Mucosa of stomach (tissue), 1 donor: ENCODE data around the gene UGT1A3.

ENCODE experiments used
- H3K27me3 ChIP-seq: one replicate; pipeline ENCODE4 v1.7.0; 2013; ENCODE audit warnings: mild to moderate bottlenecking, low read length; ENCODE audit not compliant: control insufficient read depth, insufficient read depth
- H3K36me3 ChIP-seq: one replicate; pipeline ENCODE4 v1.7.0; 2013; ENCODE audit warnings: low read length; ENCODE audit not compliant: control insufficient read depth, insufficient read depth
- H3K4me1 ChIP-seq: one replicate; pipeline ENCODE4 v1.7.0; 2013; ENCODE audit warnings: mild to moderate bottlenecking, low read length; ENCODE audit not compliant: control insufficient read depth, insufficient read depth
- H3K4me3 ChIP-seq: one replicate; pipeline ENCODE4 v1.7.0; 2013; ENCODE audit warnings: low read length
- H3K9ac ChIP-seq: one replicate; pipeline ENCODE4 v1.7.0; 2013; ENCODE audit warnings: mild to moderate bottlenecking, low read length, moderate library complexity
- H3K9me3 ChIP-seq: one replicate; pipeline ENCODE4 v1.7.0; 2013; ENCODE audit warnings: mild to moderate bottlenecking, low read length, moderate library complexity; ENCODE audit not compliant: control insufficient read depth
- donor health status: Pancreatic carcinoma.

The UGT1A3 gene

DNA sequence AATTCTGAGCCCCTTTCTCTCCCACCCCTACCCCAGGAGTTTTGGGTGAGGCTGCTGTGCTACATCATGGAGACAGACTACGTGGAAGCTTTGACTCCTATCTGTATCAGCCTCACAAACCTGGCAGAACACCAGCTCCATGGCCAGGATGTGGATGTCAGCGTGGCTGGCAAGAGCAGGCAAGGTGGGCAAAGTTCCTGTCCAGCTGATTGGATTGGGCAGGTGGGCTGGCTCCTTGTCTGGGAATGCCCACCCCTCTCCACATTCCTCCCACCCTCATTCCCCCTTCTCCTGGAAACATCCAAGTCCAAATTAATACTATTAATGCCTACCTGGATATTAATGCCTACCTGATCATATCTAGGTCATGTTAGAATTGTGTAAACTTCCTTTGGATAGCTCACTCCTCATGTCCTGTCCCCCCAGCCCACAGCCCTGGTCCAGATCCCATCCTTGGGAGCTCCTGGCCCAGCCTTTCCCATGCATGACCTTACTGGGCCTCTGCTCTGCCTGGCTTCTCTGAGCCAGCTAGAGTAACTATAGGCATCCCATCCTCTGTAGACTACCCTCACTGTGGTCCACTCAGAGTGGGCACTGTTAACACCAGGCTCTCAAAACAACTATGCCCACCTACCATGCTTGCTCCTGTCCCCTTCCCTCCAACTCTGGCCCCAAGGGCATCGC lies 73.4 kb downstream of the UGT1A3 start:
- no peak overlapping the region for H3K4me3 ChIP-seq
- H3K36me3 ChIP-seq = no peaks in the 10 kb centered on the region
- H3K9me3 ChIP-seq = no peaks in the 10 kb centered on the region
- no peak overlapping the region for H3K9ac ChIP-seq
- no peaks in the 10 kb centered on the region for H3K4me1 ChIP-seq
- no peaks in the 10 kb centered on the region for H3K27me3 ChIP-seq

- H3K4me1 ChIP-seq = no peaks in the 10 kb centered on the region
- H3K9me3 ChIP-seq = no peaks in the 10 kb centered on the region
- H3K4me3 ChIP-seq = no peak overlapping the region
- H3K36me3 ChIP-seq = no peaks in the 10 kb centered on the region
- H3K27me3 ChIP-seq = no peaks in the 10 kb centered on the region
- no peak overlapping the region for H3K9ac ChIP-seq
Observed at GRCh38 chr2:233803292-233803911, 74.6 kb downstream of the UGT1A3 start.

- no peak overlapping the region for H3K9ac ChIP-seq
- no peaks in the 10 kb centered on the region for H3K4me1 ChIP-seq
- H3K4me3 ChIP-seq = no peak overlapping the region
- no peaks in the 10 kb centered on the region for H3K27me3 ChIP-seq
- H3K9me3 ChIP-seq = no peaks in the 10 kb centered on the region
- no peaks in the 10 kb centered on the region for H3K36me3 ChIP-seq
Observed at GRCh38 chr2:233803994-233804393, 75.2 kb downstream of the UGT1A3 start.

DNA sequence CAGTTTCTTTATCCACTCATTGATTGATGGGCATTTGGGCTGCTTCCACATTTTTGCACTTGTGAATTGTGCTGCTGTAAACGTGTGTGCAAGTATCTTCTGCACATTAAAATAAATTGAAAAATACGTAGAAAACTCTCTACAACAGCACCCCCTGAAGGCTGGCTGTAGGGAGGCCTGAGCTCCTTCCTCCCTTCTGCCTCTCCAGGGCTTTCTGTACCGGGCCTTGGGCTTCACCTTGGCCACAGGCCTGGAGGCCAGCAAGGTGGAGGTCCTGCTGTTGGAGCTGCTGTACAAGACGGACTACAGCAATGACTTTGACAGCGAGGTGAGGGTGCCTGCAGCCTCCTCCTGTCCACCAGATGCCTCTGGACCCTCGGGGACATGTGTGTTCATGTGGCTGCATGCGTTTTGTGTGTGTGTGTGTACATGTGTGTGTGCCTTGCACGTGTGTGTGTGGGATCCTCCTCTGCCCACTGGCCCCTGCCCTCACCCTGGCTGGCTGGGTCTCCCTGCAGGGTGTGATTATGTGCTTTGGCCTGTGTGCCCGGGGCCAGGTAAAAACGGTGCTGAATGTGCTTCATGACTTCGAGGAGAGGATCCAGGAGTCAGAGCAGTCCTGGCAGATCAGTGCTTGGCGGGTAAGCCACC lies 78.5 kb downstream of the UGT1A3 start:
- Histone ChIP-seq H3K9ac (no peak overlapping the region), H3K4me3 (no peak overlapping the region), H3K9me3 (no peaks in the 10 kb centered on the region), H3K4me1 (no peaks in the 10 kb centered on the region), H3K27me3 (no peaks in the 10 kb centered on the region), H3K36me3 (no peaks in the 10 kb centered on the region)

GRCh38 chr2:233807966-233808935 lies 79.4 kb downstream of the UGT1A3 start:
- H3K4me1 ChIP-seq = no peaks in the 10 kb centered on the region
- H3K27me3 ChIP-seq = no peaks in the 10 kb centered on the region
- no peak overlapping the region for H3K9ac ChIP-seq
- no peaks in the 10 kb centered on the region for H3K36me3 ChIP-seq
- no peaks in the 10 kb centered on the region for H3K9me3 ChIP-seq
- H3K4me3 ChIP-seq = no peak overlapping the region

DNA sequence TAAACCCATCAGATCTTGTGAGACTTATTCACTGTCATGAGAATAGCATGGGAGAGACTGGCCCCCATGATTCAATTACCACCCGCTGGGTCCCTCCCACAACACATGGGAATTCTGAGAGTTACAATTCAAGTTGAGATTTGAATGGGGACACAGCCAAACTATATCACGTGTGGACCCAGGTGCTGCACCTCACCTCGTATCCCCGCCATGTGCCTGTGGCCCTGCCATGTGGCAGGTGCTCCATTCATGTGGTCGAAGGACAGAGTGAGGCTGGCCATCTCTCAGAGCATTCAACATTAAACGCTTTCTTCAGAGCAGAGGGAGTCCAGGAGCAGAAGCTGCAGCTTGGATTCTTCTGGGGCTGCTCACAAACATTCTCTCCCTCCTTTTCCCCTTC lies 81.5 kb downstream of the UGT1A3 start:
- H3K4me3 ChIP-seq = no peak overlapping the region
- no peaks in the 10 kb centered on the region for H3K36me3 ChIP-seq
- H3K27me3 ChIP-seq = no peaks in the 10 kb centered on the region
- H3K9me3 ChIP-seq = no peaks in the 10 kb centered on the region
- H3K4me1 ChIP-seq = no peaks in the 10 kb centered on the region
- no peak overlapping the region for H3K9ac ChIP-seq

DNA sequence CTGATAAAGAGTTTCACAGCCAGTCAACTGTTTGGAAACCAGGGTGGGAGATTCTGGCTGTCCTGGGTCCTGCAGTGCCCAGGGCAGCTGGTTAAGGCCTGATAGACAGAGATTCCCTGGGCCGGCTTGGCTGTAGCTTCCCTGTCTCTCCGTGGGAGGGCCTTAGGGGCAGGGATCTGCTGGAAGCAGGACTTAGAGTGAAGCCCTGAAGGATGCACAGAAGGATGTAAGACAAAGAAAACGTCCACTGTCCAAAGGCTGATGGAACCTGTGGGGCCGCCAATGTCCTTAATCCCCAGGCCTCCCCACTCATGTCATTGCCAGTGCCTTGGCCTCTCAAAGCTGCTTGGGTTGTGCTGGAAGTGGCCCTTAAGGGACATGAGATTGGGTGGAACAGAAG lies 82.2 kb downstream of the UGT1A3 start:
- no peaks in the 10 kb centered on the region for H3K9me3 ChIP-seq
- H3K9ac ChIP-seq = no peak overlapping the region
- no peaks in the 10 kb centered on the region for H3K4me1 ChIP-seq
- H3K36me3 ChIP-seq = no peaks in the 10 kb centered on the region
- no peaks in the 10 kb centered on the region for H3K27me3 ChIP-seq
- H3K4me3 ChIP-seq = no peak overlapping the region

DNA sequence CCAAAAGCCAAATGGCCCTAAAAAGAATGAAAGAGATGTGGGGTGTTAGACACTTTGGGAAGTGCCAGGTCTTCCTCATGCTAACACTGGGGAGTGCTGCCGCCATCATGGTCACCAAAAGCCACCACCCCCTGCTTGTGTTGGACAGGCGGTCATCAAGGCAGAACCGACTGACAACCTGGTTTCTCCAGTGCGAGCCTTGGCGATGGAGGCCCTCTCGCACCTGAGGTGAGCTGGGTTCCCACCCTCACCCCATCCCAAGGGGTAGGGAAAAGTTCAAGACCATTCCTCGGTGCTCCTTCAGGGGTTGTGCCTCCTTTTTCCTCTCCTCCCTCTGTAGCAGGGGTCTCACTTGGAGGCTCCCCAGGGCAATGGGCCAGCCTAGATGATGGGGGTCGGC lies 82.9 kb downstream of the UGT1A3 start:
- Histone ChIP-seq H3K27me3 (no peaks in the 10 kb centered on the region), H3K9ac (no peak overlapping the region), H3K36me3 (no peaks in the 10 kb centered on the region), H3K9me3 (no peaks in the 10 kb centered on the region), H3K4me1 (no peaks in the 10 kb centered on the region), H3K4me3 (no peak overlapping the region)

DNA sequence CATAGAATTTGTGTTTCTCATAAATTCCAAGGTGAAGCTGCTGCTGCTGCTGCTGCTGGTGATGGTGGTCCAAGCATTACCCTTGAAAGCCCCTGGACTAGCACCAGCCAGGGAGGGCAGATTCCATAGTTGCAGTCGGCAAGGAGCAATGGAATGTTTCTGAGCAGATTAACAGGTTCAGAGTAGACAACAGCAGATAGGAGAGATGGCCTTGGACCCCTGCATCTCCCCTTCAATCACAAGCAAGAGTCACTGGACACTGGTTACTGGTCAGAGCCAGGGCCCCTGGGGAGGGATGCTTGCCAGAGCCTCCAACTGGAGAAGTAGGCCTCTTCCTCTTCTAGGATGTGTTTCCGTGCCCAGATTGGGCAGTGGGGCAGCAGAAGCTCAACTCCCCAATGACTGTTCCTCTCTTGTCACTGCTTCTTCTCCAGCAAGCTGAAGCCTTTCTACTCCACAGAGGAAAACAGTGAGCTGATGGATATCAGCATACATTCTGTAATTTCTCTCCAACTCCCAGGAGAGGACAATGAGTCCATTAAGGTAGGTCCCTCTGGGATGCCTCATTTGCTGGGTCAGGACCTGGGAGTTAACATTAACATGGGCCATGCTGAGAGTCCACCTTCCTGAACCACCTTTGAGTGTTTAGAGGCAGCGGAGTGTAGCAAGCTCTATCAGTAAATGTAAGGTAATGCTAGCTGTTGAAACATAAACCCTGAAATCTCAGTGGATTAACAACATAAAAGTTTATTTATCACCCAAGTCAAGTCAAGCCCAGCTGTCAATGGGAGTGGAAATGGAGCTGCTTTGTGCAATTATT lies 84.6 kb downstream of the UGT1A3 start:
- H3K9me3 ChIP-seq = no peaks in the 10 kb centered on the region
- no peak overlapping the region for H3K9ac ChIP-seq
- H3K4me1 ChIP-seq = no peaks in the 10 kb centered on the region
- no peak overlapping the region for H3K4me3 ChIP-seq
- H3K36me3 ChIP-seq = no peaks in the 10 kb centered on the region
- H3K27me3 ChIP-seq = no peaks in the 10 kb centered on the region

DNA sequence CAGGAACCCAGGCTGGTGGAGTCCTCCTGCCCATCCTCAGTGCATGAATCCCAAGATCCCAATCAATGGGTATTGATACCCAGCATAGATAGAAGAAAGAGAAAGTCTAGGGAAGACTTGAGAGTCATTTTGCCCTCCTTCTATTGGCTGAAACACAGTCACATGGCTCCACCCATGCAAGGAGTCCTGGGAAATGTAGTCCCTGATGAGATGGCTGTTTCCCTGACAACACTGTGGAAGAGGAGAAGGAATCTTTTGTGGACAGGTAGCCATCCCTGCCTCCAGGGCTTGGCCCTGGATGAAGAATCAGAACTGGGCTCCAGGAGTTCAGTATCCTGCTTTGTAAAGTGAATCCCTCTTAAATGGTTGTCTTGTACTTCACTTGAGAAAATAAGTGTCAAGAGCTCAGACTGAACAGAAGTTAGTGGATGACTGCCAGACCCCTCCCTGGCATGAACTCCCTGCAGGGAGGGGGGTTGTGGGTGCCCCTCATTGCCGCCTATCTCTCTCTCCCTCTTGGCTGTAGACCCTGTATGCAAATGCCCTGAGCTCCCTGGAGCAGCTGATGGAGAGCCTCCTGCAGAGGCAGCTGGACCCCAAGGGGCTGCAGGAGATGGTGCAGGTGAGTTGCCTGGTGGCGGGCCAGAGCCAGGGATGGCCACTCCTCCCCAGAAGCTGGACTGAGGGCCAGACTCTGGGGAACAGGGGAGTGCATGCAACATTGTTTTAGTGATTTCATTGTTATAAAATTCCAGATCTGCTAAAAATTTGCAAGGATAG lies 85.4 kb downstream of the UGT1A3 start:
- Histone ChIP-seq H3K4me3 (no peak overlapping the region), H3K36me3 (no peaks in the 10 kb centered on the region), H3K27me3 (no peaks in the 10 kb centered on the region), H3K9ac (no peak overlapping the region), H3K9me3 (no peaks in the 10 kb centered on the region), H3K4me1 (no peaks in the 10 kb centered on the region)

DNA sequence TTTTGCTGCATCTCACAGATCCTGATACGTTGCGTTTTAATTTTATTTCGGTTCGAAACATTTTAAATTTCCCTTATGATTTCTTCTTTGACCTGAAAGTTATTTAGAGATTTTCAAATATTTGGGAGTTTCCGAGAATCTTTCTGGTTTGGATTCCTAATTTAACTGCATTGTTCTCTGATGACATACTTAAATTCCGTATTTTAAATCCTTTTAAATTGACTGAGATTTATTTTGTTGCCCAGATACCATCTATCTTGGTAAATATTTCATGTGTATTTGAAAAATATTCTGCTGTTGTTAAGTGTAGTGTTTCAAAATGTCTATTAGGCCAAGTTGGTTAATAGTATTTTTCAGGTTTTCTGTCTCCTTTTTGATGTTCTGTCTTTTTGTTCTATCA lies 87.0 kb downstream of the UGT1A3 start:
- no peaks in the 10 kb centered on the region for H3K27me3 ChIP-seq
- H3K4me3 ChIP-seq = no peak overlapping the region
- H3K9me3 ChIP-seq = no peaks in the 10 kb centered on the region
- H3K4me1 ChIP-seq = no peaks in the 10 kb centered on the region
- H3K9ac ChIP-seq = no peak overlapping the region
- no peaks in the 10 kb centered on the region for H3K36me3 ChIP-seq
